ENCODE measurements around the gene SYNE1.
A peak's percentile ranks its signal among the peaks of the same experiment; 100 is the strongest.

SYNE1 gene

GRCh38 chr6:152273002-152273401 lies 364.2 kb downstream of the SYNE1 start:
- peak; percentile 17 for DNase-seq (ENCODE audit: low spot score)

- no peak for DNase-seq (ENCODE audit: low spot score)
Observed at GRCh38 chr6:152272486-152272885, 364.7 kb downstream of the SYNE1 start.

GRCh38 chr6:152271776-152272464 lies 365.2 kb downstream of the SYNE1 start:
- DNase-seq (ENCODE audit: low spot score), result peak; percentile 27

GRCh38 chr6:152270301-152270925 lies 366.7 kb downstream of the SYNE1 start:
- peak; percentile 32 for DNase-seq (ENCODE audit: low spot score)

GRCh38 chr6:152268846-152269442 lies 368.2 kb downstream of the SYNE1 start:
- no peak for DNase-seq (ENCODE audit: low spot score)

GRCh38 chr6:152267967-152268845 lies 369.0 kb downstream of the SYNE1 start:
- no peak for DNase-seq (ENCODE audit: low spot score)

GRCh38 chr6:152265651-152266050 lies 371.5 kb downstream of the SYNE1 start:
- DNase-seq (ENCODE audit: low spot score), result no peak

GRCh38 chr6:152263582-152263981 lies 373.6 kb downstream of the SYNE1 start:
- DNase-seq (ENCODE audit: low spot score), result no peak

GRCh38 chr6:152261179-152261578 lies 376.0 kb downstream of the SYNE1 start:
- no peak for DNase-seq (ENCODE audit: low spot score)

GRCh38 chr6:152259234-152259633 lies 377.9 kb downstream of the SYNE1 start:
- DNase-seq (ENCODE audit: low spot score), result no peak

GRCh38 chr6:152257581-152257980 lies 379.6 kb downstream of the SYNE1 start:
- no peak for DNase-seq (ENCODE audit: low spot score)

- no peak for DNase-seq (ENCODE audit: low spot score)
Observed at GRCh38 chr6:152250127-152250526, 387.0 kb downstream of the SYNE1 start.

- DNase-seq (ENCODE audit: low spot score), result no peak
Observed at GRCh38 chr6:152248980-152249379, 388.2 kb downstream of the SYNE1 start.

- peak; percentile 60 for DNase-seq (ENCODE audit: low spot score)
Observed at GRCh38 chr6:152246554-152247337, 390.4 kb downstream of the SYNE1 start.

GRCh38 chr6:152244998-152245630 lies 392.0 kb downstream of the SYNE1 start:
- no peak for DNase-seq (ENCODE audit: low spot score)

GRCh38 chr6:152241013-152241766 lies 396.0 kb downstream of the SYNE1 start:
- no peak for DNase-seq (ENCODE audit: low spot score)

GRCh38 chr6:152240436-152240835 lies 396.7 kb downstream of the SYNE1 start:
- no peak for DNase-seq (ENCODE audit: low spot score)

GRCh38 chr6:152236370-152237097 lies 400.6 kb downstream of the SYNE1 start:
- DNase-seq (ENCODE audit: low spot score), result no peak

- no peak for DNase-seq (ENCODE audit: low spot score)
Observed at GRCh38 chr6:152233547-152234320, 403.4 kb downstream of the SYNE1 start.
